ENCODE results near the gene SGPP1. TPM values are rescaled to one million over a fixed set of nuclear protein-coding genes. Genes with fewer than 3 reads are reported as not detected.
"Not testable (repeated sequence)": the region's sequence is repeated elsewhere in the genome, so short reads cannot be mapped to it uniquely, and the experiment has no call there.

SGPP1 gene
- total RNA-seq = 19.6 TPM

DNA sequence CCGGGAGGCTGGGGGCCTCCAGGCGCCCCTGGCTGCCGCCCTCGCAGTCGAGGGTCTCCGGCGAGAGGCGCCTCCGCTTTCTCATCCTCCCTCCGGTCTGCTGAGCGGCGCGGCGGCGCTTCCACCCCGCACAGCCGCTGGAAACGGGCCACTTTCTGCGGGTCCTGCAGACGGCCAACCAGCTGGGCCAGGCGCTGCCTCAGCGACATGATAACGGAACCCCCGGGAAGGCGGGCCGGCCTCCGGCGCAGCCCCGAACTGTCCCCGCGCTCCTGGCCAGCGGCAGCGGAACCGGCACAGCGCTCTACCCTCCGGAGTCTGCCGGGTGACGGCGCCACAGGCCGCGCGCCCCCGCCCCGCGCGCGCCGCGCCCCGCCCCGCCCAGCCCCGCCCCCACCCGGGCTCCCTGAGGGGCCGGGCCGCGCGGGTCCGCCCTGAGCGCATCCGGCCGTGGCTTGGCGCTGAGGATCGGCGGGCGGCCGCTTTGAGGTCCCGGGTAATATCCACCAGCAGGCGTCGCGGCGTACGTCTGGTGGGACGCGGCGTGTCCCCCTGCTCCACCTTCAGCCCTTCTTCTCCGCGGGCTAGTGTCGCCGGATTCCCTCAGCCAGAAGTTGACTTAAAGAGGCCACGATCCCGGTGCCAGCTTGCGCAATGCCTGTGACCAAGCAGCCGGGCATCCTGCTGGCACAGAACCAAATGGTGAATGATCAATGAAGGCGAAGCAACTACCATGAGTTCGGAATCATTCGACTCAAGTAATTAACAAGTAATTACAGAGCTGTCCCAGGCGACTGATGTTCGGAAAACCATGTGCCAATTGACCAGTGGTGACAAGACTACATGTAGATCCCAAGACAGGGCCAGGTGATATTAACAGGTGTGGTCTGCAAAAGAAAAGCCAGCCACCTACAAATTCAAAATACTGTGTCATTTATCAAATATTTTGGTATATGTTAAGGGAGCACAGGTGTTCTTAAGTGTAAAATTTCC, at the start of gene SGPP1:
SGPP1 (minus strand) TSS at position 330 of the 993 bp plus-strand sequence; CDS start at position 209, 121 bp downstream.
- peak; percentile 83 for DNase-seq

DNA sequence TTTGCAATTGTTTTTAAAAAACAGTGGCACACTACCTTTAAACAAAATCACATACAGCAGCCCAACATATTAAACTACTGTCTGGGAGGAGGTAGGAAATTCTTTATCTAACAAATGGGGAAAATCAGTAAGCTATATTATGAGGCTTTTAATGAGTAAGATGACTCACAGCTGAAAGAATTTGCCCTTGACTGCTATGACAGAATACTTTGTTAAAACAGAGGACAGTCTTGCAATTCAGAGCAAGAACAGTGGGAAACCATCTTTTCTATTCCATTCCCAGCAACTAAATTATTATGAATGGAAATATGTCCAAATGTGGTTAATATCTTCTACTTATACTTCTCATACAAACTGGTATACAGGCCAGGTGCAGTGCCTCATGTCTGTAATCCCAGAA, 49.2 kb upstream of the SGPP1 start:
- DNase-seq = peak; percentile 8

- DNase-seq = peak; percentile 17
Observed at GRCh38 chr14:63773504-63773903, 45.6 kb upstream of the SGPP1 start.

DNA sequence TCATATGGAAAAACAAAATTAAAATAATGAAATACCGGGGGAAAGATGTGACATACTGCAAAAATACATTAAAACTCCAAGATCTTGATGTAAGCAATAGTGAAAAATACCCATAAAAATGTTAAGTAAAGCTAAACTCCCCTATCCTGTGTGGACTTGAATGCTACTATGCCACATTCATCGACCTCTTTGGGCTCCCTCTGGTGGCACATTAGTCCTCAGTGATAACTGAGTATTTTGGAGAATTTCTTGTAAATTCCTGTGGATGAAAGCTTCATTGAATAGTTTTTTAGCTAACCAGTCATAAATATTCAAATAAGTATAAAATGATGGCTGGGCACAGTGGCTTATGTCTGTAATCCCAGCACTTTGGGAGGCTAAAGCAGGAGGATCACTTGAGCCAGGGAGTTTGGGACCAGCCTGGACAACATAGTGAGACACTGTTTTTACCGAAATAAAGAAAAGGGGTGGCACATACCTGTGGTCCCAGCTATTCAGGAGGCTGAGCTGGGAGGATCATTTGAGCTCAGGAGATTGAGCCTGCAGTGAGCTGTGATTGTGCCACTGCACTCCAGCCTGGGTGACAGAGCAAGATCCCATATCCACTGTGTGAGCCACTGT, 42.4 kb upstream of the SGPP1 start:
- peak; percentile 64 for DNase-seq

GRCh38 chr14:63766611-63767010, 38.7 kb upstream of the SGPP1 start:
- no peak for DNase-seq

DNA sequence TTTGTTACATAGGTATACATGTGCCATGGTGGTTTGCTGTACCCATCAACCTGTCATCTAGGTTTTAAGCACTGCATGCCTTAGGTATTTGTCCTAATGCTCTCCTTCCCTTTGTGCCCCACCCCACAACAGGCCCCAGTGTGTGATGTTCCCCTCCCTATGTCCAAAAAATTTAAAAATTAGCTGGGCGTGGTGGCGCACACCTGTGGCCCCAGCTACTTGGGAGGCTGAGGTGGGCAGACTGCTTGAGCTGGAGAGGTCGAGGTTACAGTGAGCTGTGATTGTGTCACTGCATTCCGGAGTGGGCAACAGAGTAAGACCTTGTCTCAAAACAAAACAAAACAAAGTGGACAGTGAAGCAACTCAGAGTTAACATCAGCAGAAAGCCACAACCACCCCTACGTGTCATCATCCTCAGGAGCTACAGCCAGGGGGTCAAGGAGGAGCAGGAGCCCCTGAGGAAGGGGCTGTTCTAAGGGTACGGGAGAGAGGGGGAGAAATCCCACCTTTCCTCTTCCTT, 36.8 kb upstream of the SGPP1 start:
- no peak for DNase-seq

GRCh38 chr14:63764103-63764502, 36.2 kb upstream of the SGPP1 start:
- peak; percentile 26 for DNase-seq

DNA sequence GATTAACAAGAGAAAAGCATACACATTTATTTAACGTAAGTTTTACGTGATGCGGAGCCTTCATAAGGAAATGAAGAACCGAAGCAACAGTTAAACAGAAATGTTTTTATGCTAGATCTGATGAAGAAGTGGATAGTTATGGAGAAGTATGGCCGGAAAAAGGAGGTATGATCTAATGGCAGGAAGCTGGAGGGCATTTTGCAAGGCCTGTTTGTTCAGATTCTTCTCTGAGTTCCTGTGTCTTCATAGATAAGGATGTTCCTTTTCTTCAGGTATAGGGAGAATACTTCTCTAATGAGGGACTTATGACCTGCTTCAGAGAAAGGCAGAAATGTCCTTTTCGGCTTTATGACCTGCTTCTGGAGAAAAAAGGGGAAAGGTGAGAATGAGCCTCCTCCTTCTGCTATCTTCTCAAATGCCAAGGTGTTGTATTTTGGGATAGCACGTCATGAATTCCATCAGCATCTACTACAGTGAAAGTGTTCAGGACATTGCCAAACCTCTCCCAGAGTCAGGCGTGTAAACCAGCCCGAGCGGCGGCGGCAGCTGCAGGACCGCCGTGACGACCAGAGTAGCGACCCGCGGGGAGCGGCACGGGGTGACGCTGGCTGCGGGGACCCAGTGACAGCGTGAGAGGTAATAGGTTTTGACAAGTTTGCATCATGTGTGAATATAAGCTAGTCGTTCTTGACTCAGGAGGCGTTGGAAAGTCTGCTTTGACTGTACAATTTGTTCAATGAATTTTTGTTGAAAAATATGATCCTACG, 33.7 kb upstream of the SGPP1 start:
- DNase-seq = peak; percentile 27

DNA sequence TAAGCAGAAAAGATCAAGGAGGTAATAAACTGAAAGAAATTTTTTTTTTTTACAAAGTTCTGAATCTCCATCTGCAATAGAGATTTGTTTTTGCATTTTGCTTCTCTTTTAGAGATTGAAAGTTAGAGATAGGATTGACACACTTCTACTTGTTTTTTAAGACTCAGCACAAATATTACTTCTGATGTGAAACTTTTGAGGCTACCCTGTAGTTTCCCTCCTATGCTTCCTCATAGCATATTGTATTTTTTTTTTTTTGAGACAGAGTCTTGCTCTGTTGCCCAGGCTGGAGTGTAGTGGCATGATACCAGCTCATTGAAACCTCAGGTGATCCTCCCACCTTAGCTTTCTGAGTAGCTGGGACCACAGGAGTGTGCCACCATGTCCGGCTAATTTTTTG, 32.1 kb upstream of the SGPP1 start:
- no peak for DNase-seq

- peak; percentile 21 for DNase-seq
Observed at GRCh38 chr14:63759456-63759855, 31.6 kb upstream of the SGPP1 start.

- DNase-seq = no peak
Observed at GRCh38 chr14:63757211-63757610, 29.3 kb upstream of the SGPP1 start.

DNA sequence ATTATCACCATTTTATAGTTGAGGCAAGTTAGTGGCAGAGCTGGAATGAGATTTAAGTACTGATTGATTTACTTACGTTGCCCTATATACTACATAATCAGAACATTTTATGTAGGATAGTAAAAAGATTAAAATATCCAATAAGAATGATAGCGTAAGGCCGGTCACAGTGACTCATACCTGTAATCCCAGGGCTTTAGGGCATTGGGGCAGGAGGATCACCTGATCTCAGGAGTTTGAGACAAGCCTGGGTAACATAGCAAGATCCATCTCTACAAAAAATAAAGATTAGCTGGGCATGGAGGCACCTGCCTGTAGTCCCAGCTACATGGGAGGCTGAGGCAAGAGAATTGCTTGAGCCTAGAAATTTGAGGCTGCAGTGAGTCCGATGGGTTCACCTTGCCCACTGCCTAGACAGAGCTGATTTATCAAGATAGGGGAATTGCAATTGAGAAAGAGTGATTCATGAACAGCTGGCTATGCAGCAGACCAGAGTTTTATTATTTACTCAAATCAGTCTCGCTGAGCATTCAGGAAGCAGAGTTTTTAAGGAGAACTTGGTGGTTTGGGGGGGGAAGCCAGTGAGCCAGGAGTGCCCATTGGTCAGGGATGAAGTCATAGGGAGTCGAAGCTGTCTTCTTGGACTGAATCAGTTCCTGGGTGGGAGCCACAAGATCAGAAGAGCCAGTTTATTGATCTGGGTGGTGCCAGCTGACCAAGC, 24.7 kb upstream of the SGPP1 start:
- DNase-seq = no peak

GRCh38 chr14:63751076-63751475, 23.2 kb upstream of the SGPP1 start:
- not testable (repeated sequence) for DNase-seq

DNA sequence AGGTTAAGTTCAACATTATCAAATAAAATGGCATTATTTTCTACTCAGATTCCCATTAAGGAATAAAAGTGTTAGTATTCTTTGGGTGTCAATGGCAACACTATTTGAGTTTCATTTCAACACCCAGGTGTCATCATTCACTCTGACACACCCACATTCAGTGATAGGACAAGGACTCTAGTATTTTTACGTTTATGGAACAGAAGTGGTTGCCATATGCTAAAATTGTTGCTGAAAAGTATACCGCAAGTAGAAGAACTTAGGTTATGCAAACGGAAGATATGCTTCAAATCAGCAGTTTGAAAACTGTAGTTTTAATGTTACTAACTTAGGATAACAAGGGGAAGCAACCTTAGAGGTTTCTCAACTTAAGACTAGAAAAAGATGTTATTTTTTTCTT, 20.0 kb upstream of the SGPP1 start:
- DNase-seq = no peak

GRCh38 chr14:63745858-63746425, 18.1 kb upstream of the SGPP1 start:
- no peak for DNase-seq

GRCh38 chr14:63745272-63745671, 17.4 kb upstream of the SGPP1 start:
- no peak for DNase-seq

GRCh38 chr14:63737582-63738006, 9.7 kb upstream of the SGPP1 start:
- no peak for DNase-seq

DNA sequence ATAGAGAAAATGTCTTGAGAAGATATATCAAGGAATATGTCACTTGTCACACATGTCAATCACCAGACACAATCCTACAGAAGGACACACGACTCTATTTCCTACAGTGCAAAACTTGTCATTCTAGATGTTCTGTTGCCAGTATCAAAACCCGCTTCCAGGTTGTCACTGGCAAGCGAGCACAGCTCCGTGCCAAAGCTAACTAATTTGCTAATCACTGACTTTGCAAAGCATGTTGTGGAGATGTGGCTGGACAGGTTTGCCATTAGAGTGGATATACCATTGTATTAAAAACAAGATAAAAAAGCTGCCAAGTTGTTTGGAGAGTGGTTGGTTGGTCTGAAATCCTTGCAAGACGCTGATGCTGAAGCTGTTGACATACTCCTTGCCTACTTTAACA, 7.9 kb upstream of the SGPP1 start:
- DNase-seq = no peak

DNA sequence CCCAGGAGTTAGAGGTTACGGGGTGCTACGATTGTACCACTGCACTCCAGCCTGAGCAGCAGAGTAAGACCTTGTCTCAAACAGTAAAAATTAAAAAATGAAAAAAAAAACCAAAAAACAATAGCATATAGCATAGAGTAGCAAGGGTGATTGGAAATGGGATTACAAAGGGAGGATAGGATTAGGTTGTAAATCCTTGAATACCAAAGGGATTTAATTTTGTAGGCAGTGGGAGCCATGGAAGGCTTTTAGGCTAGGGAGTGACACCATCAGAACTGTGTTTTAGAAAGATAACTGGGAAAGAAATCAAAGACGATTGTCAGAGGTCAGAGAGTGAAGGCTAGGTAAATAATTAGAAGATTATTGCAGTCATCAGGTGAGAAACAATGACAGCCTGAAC, 2.8 kb upstream of the SGPP1 start:
- no peak for DNase-seq

DNA sequence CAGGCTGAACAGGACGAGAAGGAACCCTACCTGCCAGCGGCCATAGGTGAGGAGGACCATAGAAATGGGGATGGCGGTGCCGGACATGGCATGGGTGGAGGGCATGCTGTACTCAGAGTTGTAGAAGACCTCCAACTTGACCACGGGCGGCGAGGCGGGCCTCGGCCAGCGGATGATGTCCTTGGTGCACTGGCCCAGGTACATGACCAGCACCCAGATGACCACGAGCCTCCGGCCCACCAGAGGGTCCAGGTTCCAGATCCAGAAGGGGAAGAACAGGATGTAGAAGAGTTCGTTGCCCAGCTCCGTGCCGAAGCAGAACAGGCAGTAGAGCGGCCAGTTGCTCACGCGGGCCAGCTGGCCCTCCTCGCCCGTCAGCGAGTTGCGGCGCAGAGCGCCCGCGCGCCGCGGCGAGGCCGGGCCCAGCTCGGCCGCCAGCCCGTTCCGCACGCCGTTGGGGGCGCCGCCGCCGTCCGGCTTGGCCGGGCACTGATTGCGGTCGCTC, 582 bp downstream of the SGPP1 start:
- peak; percentile 64 for DNase-seq

DNA sequence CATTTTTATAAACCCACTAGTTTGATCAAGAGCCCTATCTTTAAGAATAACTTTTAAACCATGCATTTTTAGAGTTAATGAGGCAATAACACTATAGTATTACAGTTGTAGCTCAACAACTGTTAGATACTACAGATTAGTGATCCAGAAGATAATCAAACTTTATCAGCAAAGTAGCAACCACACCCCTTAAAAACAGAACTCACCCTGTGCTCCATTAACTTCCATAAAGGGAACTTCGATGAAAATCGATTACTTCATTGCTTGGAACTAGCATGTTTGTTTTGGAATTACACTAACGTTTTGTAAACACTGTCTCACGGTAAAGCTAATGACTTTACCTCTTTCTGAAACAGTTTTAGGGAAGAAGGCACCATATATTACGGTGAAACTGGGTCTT, 1.4 kb downstream of the SGPP1 start:
- peak; percentile 18 for DNase-seq
